Erythroblast (primary cell): ENCODE data around the gene ACOT6.

Experiments
- GATA1 ChIP-seq: IDR thresholded peaks from 2 replicates; pipeline ENCODE4 v1.6.1; 2011; ENCODE audit warnings: low read depth, mild to moderate bottlenecking, control low read depth, low read length, moderate library complexity
- POLR2A ChIP-seq: IDR thresholded peaks from 2 replicates; pipeline ENCODE4 v1.6.1; 2011; ENCODE audit warnings: mild to moderate bottlenecking, low read length

- TF ChIP-seq POLR2A: no peak
- TF ChIP-seq GATA1: no peak
Measured at GRCh38 chr14:73619524-73619923, 7.2 kb downstream of the ACOT6 start.
